GM18870 (cell line): ENCODE data around the gene ZFAND6.

Experiments
- ATAC-seq: cut with Tn5 transposase; IDR thresholded peaks from one replicate; pipeline ENCODE4 v1.9.1; 2021; ENCODE audit warnings: moderate library complexity; ENCODE audit not compliant: unreplicated experiment

Gene ZFAND6

GRCh38 chr15:80049046-80049445 lies 10.4 kb upstream of the ZFAND6 start:
- no peak for ATAC-seq

GRCh38 chr15:80052597-80053304 lies 6.7 kb upstream of the ZFAND6 start:
- no peak for ATAC-seq

GRCh38 chr15:80055933-80056332 lies 3.5 kb upstream of the ZFAND6 start:
- no peak for ATAC-seq

GRCh38 chr15:80058044-80058443 lies 1.4 kb upstream of the ZFAND6 start:
- no peak for ATAC-seq

GRCh38 chr15:80059786-80060355 lies 395 bp downstream of the ZFAND6 start:
- ATAC-seq: peak; percentile 31

GRCh38 chr15:80060356-80061006 lies 1.0 kb downstream of the ZFAND6 start:
- no peak for ATAC-seq

GRCh38 chr15:80061582-80061981 lies 2.1 kb downstream of the ZFAND6 start:
- no peak for ATAC-seq

GRCh38 chr15:80066912-80067311 lies 7.4 kb downstream of the ZFAND6 start:
- ATAC-seq: no peak

GRCh38 chr15:80068578-80068977 lies 9.1 kb downstream of the ZFAND6 start:
- no peak for ATAC-seq

GRCh38 chr15:80070840-80071239 lies 11.4 kb downstream of the ZFAND6 start:
- ATAC-seq: no peak

GRCh38 chr15:80071652-80072051 lies 12.2 kb downstream of the ZFAND6 start:
- ATAC-seq: no peak

- peak; percentile 82 for ATAC-seq
Measured at GRCh38 chr15:80072285-80072994, 13.0 kb downstream of the ZFAND6 start.

GRCh38 chr15:80073197-80073596 lies 13.7 kb downstream of the ZFAND6 start:
- ATAC-seq: no peak

GRCh38 chr15:80076321-80077318 lies 17.1 kb downstream of the ZFAND6 start:
- no peak for ATAC-seq

GRCh38 chr15:80081390-80081789 lies 21.9 kb downstream of the ZFAND6 start:
- ATAC-seq: no peak

- no peak for ATAC-seq
Measured at GRCh38 chr15:80087104-80087503, 27.6 kb downstream of the ZFAND6 start.

GRCh38 chr15:80090041-80090440 lies 30.6 kb downstream of the ZFAND6 start:
- ATAC-seq: no peak

- no peak for ATAC-seq
Measured at GRCh38 chr15:80090879-80091503, 31.5 kb downstream of the ZFAND6 start.

- no peak for ATAC-seq
Measured at GRCh38 chr15:80093854-80094418, 34.5 kb downstream of the ZFAND6 start.

GRCh38 chr15:80095511-80095910 lies 36.0 kb downstream of the ZFAND6 start:
- no peak for ATAC-seq
